Measurements from ENCODE around the gene CDON.

GRCh38 chr11:126046570-126047195 is 16.0 kb downstream of the CDON start:
- TF ChIP-seq, protein P1, sequence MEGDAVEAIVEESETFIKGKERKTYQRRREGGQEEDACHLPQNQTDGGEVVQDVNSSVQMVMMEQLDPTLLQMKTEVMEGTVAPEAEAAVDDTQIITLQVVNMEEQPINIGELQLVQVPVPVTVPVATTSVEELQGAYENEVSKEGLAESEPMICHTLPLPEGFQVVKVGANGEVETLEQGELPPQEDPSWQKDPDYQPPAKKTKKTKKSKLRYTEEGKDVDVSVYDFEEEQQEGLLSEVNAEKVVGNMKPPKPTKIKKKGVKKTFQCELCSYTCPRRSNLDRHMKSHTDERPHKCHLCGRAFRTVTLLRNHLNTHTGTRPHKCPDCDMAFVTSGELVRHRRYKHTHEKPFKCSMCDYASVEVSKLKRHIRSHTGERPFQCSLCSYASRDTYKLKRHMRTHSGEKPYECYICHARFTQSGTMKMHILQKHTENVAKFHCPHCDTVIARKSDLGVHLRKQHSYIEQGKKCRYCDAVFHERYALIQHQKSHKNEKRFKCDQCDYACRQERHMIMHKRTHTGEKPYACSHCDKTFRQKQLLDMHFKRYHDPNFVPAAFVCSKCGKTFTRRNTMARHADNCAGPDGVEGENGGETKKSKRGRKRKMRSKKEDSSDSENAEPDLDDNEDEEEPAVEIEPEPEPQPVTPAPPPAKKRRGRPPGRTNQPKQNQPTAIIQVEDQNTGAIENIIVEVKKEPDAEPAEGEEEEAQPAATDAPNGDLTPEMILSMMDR (IDR thresholded peaks at IDR 0.05): no peak
- no peak for TF ChIP-seq POLR2AphosphoS5 (IDR thresholded peaks at IDR 0.05)
